Brain microvascular endothelial cell (primary cell): ENCODE data around the gene LPAR4.
"Not testable (repeated sequence)": the region's sequence is repeated elsewhere in the genome, so short reads cannot be mapped to it uniquely, and the experiment has no call there.

Source experiments
- DNase-seq: peaks from one replicate; pipeline ENCODE4 v3.0.0-alpha.2; 2020
- H3K27ac ChIP-seq: fragments of 250-450 bp; sonication (Bioruptor Pico); 2 replicates; pipeline ENCODE4 v1.5.1; 2020; ENCODE audit warnings: mild to moderate bottlenecking, moderate library complexity
- H3K27me3 ChIP-seq: fragments of 250-450 bp; sonication (Bioruptor Pico); replicated peaks from 2 replicates; pipeline ENCODE4 v1.5.1; 2020; ENCODE audit warnings: mild to moderate bottlenecking
- H3K36me3 ChIP-seq: fragments of 250-450 bp; sonication (Bioruptor Pico); replicated peaks from 2 replicates; pipeline ENCODE4 v1.5.1; 2020; ENCODE audit warnings: mild to moderate bottlenecking
- H3K4me3 ChIP-seq: 2 replicates; pipeline ENCODE4 v1.5.1; 2011; ENCODE audit warnings: low read depth, mild to moderate bottlenecking, control low read depth, low read length, moderate library complexity
- in situ Hi-C: cut with HindIII; loops from 2 replicates; pipeline ENCODE4 v1.10.0; 2017; ENCODE audit warnings: low sequenced_read_pairs, low pct_ligation_motif_present
- TF ChIP-seq, protein P1 (sequence below): IDR thresholded peaks from 2 replicates; pipeline ENCODE4 v1.5.1; 2011; ENCODE audit warnings: low read depth, mild to moderate bottlenecking, moderate library complexity, low read length, control low read depth, inconsistent platforms; ENCODE audit errors: missing control alignments

LPAR4 gene

DNA sequence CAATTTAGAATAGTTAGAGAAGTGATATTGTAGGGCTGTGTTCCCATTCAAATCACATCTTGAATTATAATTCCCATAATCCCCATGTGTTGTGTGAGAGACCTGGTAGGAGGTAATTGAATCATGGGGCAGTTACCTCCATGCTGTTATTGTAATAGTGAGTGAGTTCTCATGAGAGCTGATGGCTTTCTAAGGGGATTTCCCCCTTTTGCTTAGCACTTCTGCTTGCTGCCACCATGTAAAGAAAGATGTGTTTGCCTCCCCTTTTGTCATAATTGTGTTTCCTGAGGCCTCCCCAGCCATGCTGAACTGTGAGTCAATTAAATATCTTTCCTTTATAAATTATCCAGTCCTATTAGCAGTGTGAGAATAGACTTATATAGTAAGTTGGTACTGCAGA lies 53.2 kb downstream of the LPAR4 start:
- Histone ChIP-seq H3K27me3 (no peaks in the 10 kb centered on the region), H3K27ac (no peak overlapping the region), H3K4me3 (no peak overlapping the region), H3K36me3 (no peaks in the 10 kb centered on the region)
- TF ChIP-seq, protein P1, sequence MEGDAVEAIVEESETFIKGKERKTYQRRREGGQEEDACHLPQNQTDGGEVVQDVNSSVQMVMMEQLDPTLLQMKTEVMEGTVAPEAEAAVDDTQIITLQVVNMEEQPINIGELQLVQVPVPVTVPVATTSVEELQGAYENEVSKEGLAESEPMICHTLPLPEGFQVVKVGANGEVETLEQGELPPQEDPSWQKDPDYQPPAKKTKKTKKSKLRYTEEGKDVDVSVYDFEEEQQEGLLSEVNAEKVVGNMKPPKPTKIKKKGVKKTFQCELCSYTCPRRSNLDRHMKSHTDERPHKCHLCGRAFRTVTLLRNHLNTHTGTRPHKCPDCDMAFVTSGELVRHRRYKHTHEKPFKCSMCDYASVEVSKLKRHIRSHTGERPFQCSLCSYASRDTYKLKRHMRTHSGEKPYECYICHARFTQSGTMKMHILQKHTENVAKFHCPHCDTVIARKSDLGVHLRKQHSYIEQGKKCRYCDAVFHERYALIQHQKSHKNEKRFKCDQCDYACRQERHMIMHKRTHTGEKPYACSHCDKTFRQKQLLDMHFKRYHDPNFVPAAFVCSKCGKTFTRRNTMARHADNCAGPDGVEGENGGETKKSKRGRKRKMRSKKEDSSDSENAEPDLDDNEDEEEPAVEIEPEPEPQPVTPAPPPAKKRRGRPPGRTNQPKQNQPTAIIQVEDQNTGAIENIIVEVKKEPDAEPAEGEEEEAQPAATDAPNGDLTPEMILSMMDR, result no peak
- DNase-seq, result no peak
- in situ Hi-C loops, result no loop called here

- Histone ChIP-seq H3K27me3 (no peaks in the 10 kb centered on the region), H3K4me3 (no peak overlapping the region), H3K36me3 (no peaks in the 10 kb centered on the region), H3K27ac (no peak overlapping the region)
- in situ Hi-C loops, result no loop called here
- no peak for DNase-seq
- TF ChIP-seq, protein P1, result no peak
Measured at GRCh38 chrX:78801522-78801921, 54.0 kb downstream of the LPAR4 start.

- DNase-seq, H3K27ac ChIP-seq, H3K4me3 ChIP-seq, in situ Hi-C loops, H3K36me3 ChIP-seq, H3K27me3 ChIP-seq: not testable (repeated sequence)
Measured at GRCh38 chrX:78802526-78802925, 55.0 kb downstream of the LPAR4 start.
